ENCODE measurements around the gene ZIC1.

- no peak for TF ChIP-seq POLR2A (IDR thresholded peaks at IDR 0.05)
- TF ChIP-seq CTCF (IDR thresholded peaks at IDR 0.05): no peak
- no peak for TF ChIP-seq EP300 (IDR thresholded peaks at IDR 0.05)
Measured at GRCh38 chr3:147404000-147404799, 5.0 kb upstream of the ZIC1 start.
